H9 (cell line): ENCODE measurements around the gene TOMM7. TPM values are rescaled to one million over a fixed set of nuclear protein-coding genes. Genes with fewer than 3 reads are reported as not detected.

ENCODE experiments used
- DNase-seq: peaks from one replicate; pipeline ENCODE4 v3.0.0-alpha.2; 2017
- H2AFZ ChIP-seq: one replicate; pipeline ENCODE4 v1.6.1; 2013; ENCODE audit warnings: mild to moderate bottlenecking, low read length, control low read depth, moderate library complexity
- H2AK5ac ChIP-seq: 2 replicates; pipeline ENCODE4 v1.6.1; 2013; ENCODE audit warnings: low read length, control low read depth, mixed read lengths; ENCODE audit not compliant: insufficient read length
- H2BK120ac ChIP-seq: one replicate; pipeline ENCODE4 v1.6.1; 2013; ENCODE audit warnings: low read depth, mild to moderate bottlenecking, low read length, control low read depth, inconsistent platforms; ENCODE audit not compliant: poor library complexity, severe bottlenecking
- H2BK12ac ChIP-seq: 2 replicates; pipeline ENCODE4 v1.6.1; 2013; ENCODE audit warnings: low read length, control low read depth, mixed read lengths, low read depth; ENCODE audit not compliant: insufficient read length
- H2BK15ac ChIP-seq: 2 replicates; pipeline ENCODE4 v1.6.1; 2013; ENCODE audit warnings: low read depth, low read length, control low read depth
- H2BK20ac ChIP-seq: one replicate; pipeline ENCODE4 v1.6.1; 2013; ENCODE audit warnings: low read depth, mild to moderate bottlenecking, low read length, control low read depth, inconsistent platforms; ENCODE audit not compliant: poor library complexity, severe bottlenecking
- H2BK5ac ChIP-seq: 2 replicates; pipeline ENCODE4 v1.6.1; 2013; ENCODE audit warnings: low read length, control low read depth, mixed read lengths; ENCODE audit not compliant: insufficient read length
- H3K14ac ChIP-seq: 2 replicates; pipeline ENCODE4 v1.6.1; 2013; ENCODE audit warnings: low read length, control low read depth; ENCODE audit not compliant: insufficient read depth
- H3K18ac ChIP-seq: 2 replicates; pipeline ENCODE4 v1.6.1; 2013; ENCODE audit warnings: low read depth, mild to moderate bottlenecking, mixed read lengths, low read length, control low read depth; ENCODE audit not compliant: insufficient read length
- H3K23ac ChIP-seq: 2 replicates; pipeline ENCODE4 v1.6.1; 2013; ENCODE audit warnings: low read length, control low read depth, mixed read lengths, low read depth; ENCODE audit not compliant: insufficient read length
- H3K23me2 ChIP-seq: 2 replicates; pipeline ENCODE4 v1.6.1; 2013; ENCODE audit warnings: low read depth, mild to moderate bottlenecking, mixed read lengths, low read length, control low read depth; ENCODE audit not compliant: insufficient read length, poor library complexity, severe bottlenecking
- H3K27ac ChIP-seq: 2 replicates; pipeline ENCODE4 v1.5.1; 2013; ENCODE audit warnings: low read length, control low read depth, mixed read lengths, low read depth; ENCODE audit not compliant: insufficient read length
- H3K27me3 ChIP-seq: 2 replicates; pipeline ENCODE4 v1.6.1; 2013; ENCODE audit warnings: low read length, control low read depth, inconsistent platforms; ENCODE audit not compliant: insufficient read depth
- H3K4ac ChIP-seq: 2 replicates; pipeline ENCODE4 v1.6.1; 2013; ENCODE audit warnings: low read depth, mild to moderate bottlenecking, control low read depth, inconsistent platforms, low read length, moderate library complexity
- H3K4me1 ChIP-seq: 2 replicates; pipeline ENCODE4 v1.6.1; 2013; ENCODE audit warnings: low read length, control low read depth, inconsistent platforms; ENCODE audit not compliant: insufficient read depth
- H3K4me2 ChIP-seq: 2 replicates; pipeline ENCODE4 v1.6.1; 2013; ENCODE audit warnings: low read length, control low read depth, mixed read lengths; ENCODE audit not compliant: insufficient read length, insufficient read depth
- H3K56ac ChIP-seq: 2 replicates; pipeline ENCODE4 v1.6.1; 2013; ENCODE audit warnings: low read depth, mild to moderate bottlenecking, mixed read lengths, low read length, control low read depth; ENCODE audit not compliant: insufficient read length
- H3K79me1 ChIP-seq: 2 replicates; pipeline ENCODE4 v1.6.1; 2013; ENCODE audit warnings: low read depth, mild to moderate bottlenecking, moderate library complexity, low read length, control low read depth, inconsistent platforms; ENCODE audit not compliant: insufficient read depth, poor library complexity, severe bottlenecking
- H3K79me2 ChIP-seq: 2 replicates; pipeline ENCODE4 v1.6.1; 2013; ENCODE audit warnings: low read length, control low read depth, inconsistent platforms; ENCODE audit not compliant: insufficient read depth
- H3K9ac ChIP-seq: 2 replicates; pipeline ENCODE4 v1.6.1; 2013; ENCODE audit warnings: low read length, control low read depth, mixed read lengths; ENCODE audit not compliant: insufficient read length; ENCODE audit errors: extremely low read depth
- H3K9me3 ChIP-seq: one replicate; pipeline ENCODE4 v1.6.1; 2013; ENCODE audit warnings: low read depth, low read length, inconsistent platforms; ENCODE audit not compliant: control insufficient read depth
- H3T11ph ChIP-seq: one replicate; pipeline ENCODE4 v1.6.1; 2013; ENCODE audit warnings: mild to moderate bottlenecking, low read length, control low read depth, inconsistent platforms
- H4K20me1 ChIP-seq: one replicate; pipeline ENCODE4 v1.6.1; 2013; ENCODE audit not compliant: control insufficient read depth, insufficient read length, insufficient read depth
- H4K5ac ChIP-seq: 2 replicates; pipeline ENCODE4 v1.6.1; 2013; ENCODE audit warnings: low read depth, mild to moderate bottlenecking, mixed read lengths, low read length, control low read depth; ENCODE audit not compliant: insufficient read length
- H4K8ac ChIP-seq: replicated peaks from 2 replicates; pipeline ENCODE4 v1.6.1; 2013; ENCODE audit warnings: low read length, control low read depth, mixed read lengths, low read depth; ENCODE audit not compliant: insufficient read length
- H4K91ac ChIP-seq: 2 replicates; pipeline ENCODE4 v1.6.1; 2013; ENCODE audit warnings: low read depth, mild to moderate bottlenecking, moderate library complexity, mixed read lengths, low read length, control low read depth; ENCODE audit not compliant: insufficient read length
- H3K27ac Mint-ChIP-seq, 3 experiments: 2 replicates in 2 of 3; 3 replicates in 1 of 3; pipeline ENCODE4 v1.8.0; 2020 to 2021; ENCODE audit warnings: mixed read lengths in 3 of 3, mild to moderate bottlenecking in 1 of 3, moderate library complexity in 1 of 3
- H3K27me3 Mint-ChIP-seq: 2 replicates; pipeline ENCODE4 v1.8.0; 2021; ENCODE audit warnings: low read depth, mild to moderate bottlenecking, moderate library complexity, mixed read lengths
- H3K36me3 Mint-ChIP-seq, 3 experiments: 2 replicates in 2 of 3; 3 replicates in 1 of 3; pipeline ENCODE4 v1.8.0; 2020 to 2021; ENCODE audit warnings: low read depth in 3 of 3, mixed read lengths in 3 of 3; ENCODE audit not compliant: insufficient read depth in 1 of 3
- H3K4me1 Mint-ChIP-seq, 2 experiments: 2 replicates each; pipeline ENCODE4 v1.8.0; 2020; ENCODE audit warnings: mixed read lengths in 2 of 2
- H3K4me3 Mint-ChIP-seq, 2 experiments: 2 replicates in 1 of 2; 3 replicates in 1 of 2; pipeline ENCODE4 v1.8.0; 2020 to 2021; ENCODE audit warnings: mild to moderate bottlenecking in 2 of 2, mixed read lengths in 2 of 2, moderate library complexity in 1 of 2
- H3K9me3 Mint-ChIP-seq, 2 experiments: 2 replicates in 1 of 2; 3 replicates in 1 of 2; pipeline ENCODE4 v1.8.0; 2020; ENCODE audit warnings: mild to moderate bottlenecking in 2 of 2, mixed read lengths in 2 of 2, moderate library complexity in 1 of 2
- CTCF ChIP-seq: fragments of 200-600 bp; sonication (generic); conservative IDR thresholded peaks from 3 replicates; pipeline ENCODE4 v1.8.0; 2021; ENCODE audit warnings: antibody characterized with exemption, mild to moderate bottlenecking
- whole genome bisulfite sequencing: extraction: QIAGEN DNeasy Blood & Tissue Kit; methylation state at CpG from one replicate; pipeline ENCODE4 v1.1.7; 2013; ENCODE audit warnings: missing lambda C conversion rate, low lambda C conversion rate, mixed read lengths; ENCODE audit not compliant: insufficient read length; ENCODE audit errors: extremely low coverage; 5-methylcytosine and 5-hydroxymethylcytosine counted together
- total RNA-seq: library from RNA; stranded (reverse); gene quantifications from 2 replicates; pipeline ENCODE4 v1.2.1, GENCODE V29; 2021

The TOMM7 gene
- total RNA-seq, 1 experiment from 2014 or later = 368 TPM

- TF ChIP-seq CTCF = no peak
- Mint-ChIP-seq H3K36me3 (peaks cover 7 to 16% (median 10%) of the 10 kb centered on the region in 3 experiments), H3K9me3 (no peaks in the 10 kb centered on the region), H3K4me1 (peaks cover 25 to 27% of the 10 kb centered on the region in 2 experiments), H3K27ac (peak overlapping the region; percentile 84 to 89 (median 88); a peak in 3 of 7 replicates), H3K27me3 (no peaks in the 10 kb centered on the region), H3K4me3 (peak overlapping the region; percentile 97 to 100)
- Histone ChIP-seq H3K79me1 (peaks cover 5% of the 10 kb centered on the region), H4K20me1 (no peaks in the 10 kb centered on the region), H3K9ac (peak overlapping the region; percentile 61), H3K79me2 (peaks cover 20% of the 10 kb centered on the region; the same call in 1 of the 2 replicates), H4K91ac (no peak overlapping the region), H4K5ac (no peak overlapping the region), H3K23ac (no peak overlapping the region), H3K18ac (no peak overlapping the region), H3K27me3 (no peaks in the 10 kb centered on the region), H3K14ac (no peak overlapping the region), H3K9me3 (no peaks in the 10 kb centered on the region), H2BK5ac (no peak overlapping the region), H3T11ph (no peak overlapping the region), H3K27ac (no peak overlapping the region), H2AFZ (no peak overlapping the region), H3K56ac (no peak overlapping the region), H2BK15ac (no peak overlapping the region), H3K4ac (no peak overlapping the region), H2BK20ac (no peak overlapping the region), H3K4me2 (no peak overlapping the region), H4K8ac (no peak overlapping the region), H3K23me2 (peaks cover 8% of the 10 kb centered on the region), H2AK5ac (no peak overlapping the region), H2BK120ac (no peak overlapping the region), H3K4me1 (peaks cover 5% of the 10 kb centered on the region; the same call in 1 of the 2 replicates), H2BK12ac (no peak overlapping the region)
- no peak for DNase-seq
- WGBS = no CpG with 5 or more reads among the region's 3 CpGs
These were observed 471 bp upstream of the TOMM7 start for GRCh38 chr7:22823142-22823497.
